ENCODE data around the gene GSK3A.

The GSK3A gene

GRCh38 chr19:42286349-42287016 is 44.1 kb upstream of the GSK3A start (continued):
- TF ChIP-seq ZNF791 (tag by site-specific recombination; IDR thresholded peaks at IDR 0.05), result no peak
- no peak for TF ChIP-seq YY1 (tag by site-specific recombination; IDR thresholded peaks at IDR 0.05)
- TF ChIP-seq ZNF146 (tag by site-specific recombination; IDR thresholded peaks at IDR 0.05), result no peak
- peak; percentile 68 for TF ChIP-seq PRDM10 (tag by site-specific recombination; IDR thresholded peaks at IDR 0.05)
- no peak for TF ChIP-seq ZNF221 (tag by site-specific recombination; IDR thresholded peaks at IDR 0.05; ENCODE audit: borderline replicate concordance)
- TF ChIP-seq ZNF521 (tag by site-specific recombination; IDR thresholded peaks at IDR 0.05), result no peak
- 0 out of 2 replicates have a peak, but pooled peaks have one; percentile 30 for TF ChIP-seq ZFHX2 (tag by site-specific recombination; conservative IDR thresholded peaks at IDR 0.05)
- no peak for TF ChIP-seq ZNF211 (tag by site-specific recombination; IDR thresholded peaks at IDR 0.05; ENCODE audit: low read depth)
- no peak for TF ChIP-seq ZNF169 (tag by site-specific recombination; IDR thresholded peaks at IDR 0.05)
- no peak for TF ChIP-seq ZNF138 (tag by site-specific recombination; IDR thresholded peaks at IDR 0.05; ENCODE audit: borderline replicate concordance)
- no peak for TF ChIP-seq ZNF843 (tag by site-specific recombination; IDR thresholded peaks at IDR 0.05)
- TF ChIP-seq ZBTB20 (tag by site-specific recombination; IDR thresholded peaks at IDR 0.05), result 0 out of 2 replicates have a peak, but pooled peaks have one; percentile 30
- TF ChIP-seq KLF17 (tag by site-specific recombination; IDR thresholded peaks at IDR 0.05), result 0 out of 2 replicates have a peak, but pooled peaks have one; percentile 25
- TF ChIP-seq ZBTB48 (tag by site-specific recombination; IDR thresholded peaks at IDR 0.05), result no peak
- peak; percentile 32; the same call in 1 of the 2 replicates for TF ChIP-seq GLIS2 (tag by site-specific recombination; IDR thresholded peaks at IDR 0.05)
- no peak for TF ChIP-seq ZNF132 (tag by site-specific recombination; IDR thresholded peaks at IDR 0.05; ENCODE audit: borderline replicate concordance)
- no peak for TF ChIP-seq ZNF548 (tag by site-specific recombination; IDR thresholded peaks at IDR 0.05)
- no peak for TF ChIP-seq ZNF214 (tag by site-specific recombination; IDR thresholded peaks at IDR 0.05; ENCODE audit: borderline replicate concordance)
- TF ChIP-seq, protein P1, sequence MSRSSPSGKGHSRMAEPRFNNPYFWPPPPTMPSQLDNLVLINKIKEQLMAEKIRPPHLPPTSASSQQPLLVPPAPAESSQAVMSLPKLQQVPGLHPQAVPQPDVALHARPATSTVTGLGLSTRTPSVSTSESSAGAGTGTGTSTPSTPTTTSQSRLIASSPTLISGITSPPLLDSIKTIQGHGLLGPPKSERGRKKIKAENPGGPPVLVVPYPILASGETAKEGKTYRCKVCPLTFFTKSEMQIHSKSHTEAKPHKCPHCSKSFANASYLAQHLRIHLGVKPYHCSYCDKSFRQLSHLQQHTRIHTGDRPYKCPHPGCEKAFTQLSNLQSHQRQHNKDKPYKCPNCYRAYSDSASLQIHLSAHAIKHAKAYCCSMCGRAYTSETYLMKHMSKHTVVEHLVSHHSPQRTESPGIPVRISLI (tag by site-specific recombination; IDR thresholded peaks at IDR 0.05), result no peak
- no peak for TF ChIP-seq ZSCAN30 (tag by site-specific recombination; IDR thresholded peaks at IDR 0.05)

DNA sequence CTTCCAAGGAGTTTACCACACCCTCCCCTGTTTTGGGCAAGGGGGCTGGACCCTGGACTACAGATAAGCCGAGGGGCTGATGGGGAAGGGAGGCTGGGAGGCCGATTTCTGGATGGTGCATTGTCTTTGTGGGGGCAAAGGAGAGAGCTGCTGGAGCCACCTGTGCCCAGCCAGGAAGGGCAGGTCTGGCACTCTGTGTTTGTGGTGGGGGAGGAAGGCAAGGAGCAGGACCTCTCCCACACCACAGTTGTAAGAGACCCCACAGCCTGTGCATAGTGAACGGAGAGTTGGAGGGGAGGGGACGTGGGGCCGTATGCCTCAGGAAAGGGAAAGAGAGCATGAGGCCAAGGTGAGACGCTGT is 43.6 kb upstream of the GSK3A start:
- Histone ChIP-seq H3K4me3 (ENCODE audit: low read depth, low read length) (no peak overlapping the region), H3K4me1 (ENCODE audit: control insufficient read depth, insufficient read depth, low read length) (peaks cover 43% of the 10 kb centered on the region), H3K36me3 (ENCODE audit: control insufficient read depth in 2 of 2, insufficient read depth in 1 of 2, low read length in 2 of 2) (peaks cover 0 to 44% of the 10 kb centered on the region in 2 experiments; a peak in 2 of 3 replicates), H3K9me3 (ENCODE audit: control insufficient read depth, insufficient read depth, low read depth, low read length) (no peaks in the 10 kb centered on the region), H3K27ac (ENCODE audit: extremely low read depth, low read depth, low read length) (peak overlapping the region; percentile 82)
- POLR2A ChIA-PET, result interaction anchor here (12.3 kb wide), 1 partner anchor 39 kb away, joined by 242 read pairs; the partner anchor contains the start of gene GSK3A
- CTCF ChIA-PET, result interaction anchor here (0.6 kb wide), 2 partner anchors 30 to 57 kb away, joined by 3 to 4 read pairs; no protein-coding TSS in a partner anchor
- TF ChIP-seq ZNF776 (tag by site-specific recombination; IDR thresholded peaks at IDR 0.05; ENCODE audit: borderline replicate concordance), result no peak
- TF ChIP-seq ZNF629 (tag by site-specific recombination; IDR thresholded peaks at IDR 0.05), result no peak
- no peak for TF ChIP-seq SP2 (tag by site-specific recombination; IDR thresholded peaks at IDR 0.05)
- TF ChIP-seq ZBTB10 (tag by site-specific recombination; IDR thresholded peaks at IDR 0.05), result 0 out of 2 replicates have a peak, but pooled peaks have one; percentile 17
- TF ChIP-seq, protein P2, sequence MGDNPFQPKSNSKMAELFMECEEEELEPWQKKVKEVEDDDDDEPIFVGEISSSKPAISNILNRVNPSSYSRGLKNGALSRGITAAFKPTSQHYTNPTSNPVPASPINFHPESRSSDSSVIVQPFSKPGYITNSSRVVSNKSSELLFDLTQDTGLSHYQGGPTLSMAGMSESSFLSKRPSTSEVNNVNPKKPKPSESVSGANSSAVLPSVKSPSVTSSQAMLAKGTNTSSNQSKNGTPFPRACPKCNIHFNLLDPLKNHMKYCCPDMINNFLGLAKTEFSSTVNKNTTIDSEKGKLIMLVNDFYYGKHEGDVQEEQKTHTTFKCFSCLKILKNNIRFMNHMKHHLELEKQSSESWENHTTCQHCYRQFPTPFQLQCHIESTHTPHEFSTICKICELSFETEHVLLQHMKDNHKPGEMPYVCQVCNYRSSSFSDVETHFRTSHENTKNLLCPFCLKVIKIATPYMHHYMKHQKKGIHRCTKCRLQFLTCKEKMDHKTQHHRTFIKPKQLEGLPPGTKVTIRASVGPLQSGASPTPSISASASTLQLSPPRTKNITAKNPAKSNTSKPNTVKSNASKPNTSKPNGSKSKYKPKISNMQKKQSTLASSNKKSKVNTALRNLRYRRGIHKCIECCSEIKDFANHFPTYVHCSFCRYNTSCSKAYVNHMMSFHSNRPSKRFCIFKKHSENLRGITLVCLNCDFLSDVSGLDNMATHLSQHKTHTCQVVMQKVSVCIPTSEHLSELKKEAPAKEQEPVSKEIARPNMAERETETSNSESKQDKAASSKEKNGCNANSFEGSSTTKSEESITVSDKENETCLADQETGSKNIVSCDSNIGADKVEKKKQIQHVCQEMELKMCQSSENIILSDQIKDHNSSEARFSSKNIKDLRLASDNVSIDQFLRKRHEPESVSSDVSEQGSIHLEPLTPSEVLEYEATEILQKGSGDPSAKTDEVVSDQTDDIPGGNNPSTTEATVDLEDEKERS (tag by site-specific recombination; IDR thresholded peaks at IDR 0.05), result no peak
- no peak for TF ChIP-seq RBAK (tag by site-specific recombination; IDR thresholded peaks at IDR 0.05)
